Measurements from ENCODE around the gene FTSJ1.

FTSJ1 gene

DNA sequence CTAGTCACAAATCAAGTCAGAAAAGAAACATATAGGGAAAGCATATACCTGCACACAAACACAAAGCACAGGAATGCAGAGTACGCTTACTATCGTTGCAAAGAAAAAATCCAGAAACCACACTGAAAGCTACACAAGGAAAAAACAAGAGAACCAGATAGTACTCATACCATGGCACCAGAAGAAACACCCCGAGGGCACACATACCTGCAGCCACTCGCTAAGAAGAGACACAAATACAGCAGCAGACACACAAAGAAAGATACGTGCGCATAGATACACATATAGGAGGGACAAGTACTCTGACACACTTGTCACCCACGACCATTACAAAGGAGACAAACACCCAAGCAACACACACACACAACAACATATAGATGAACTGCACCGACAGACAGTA lies 4.5 kb upstream of the FTSJ1 start:
- no peak for DNase-seq

- DNase-seq: no peak
These were observed 3.8 kb upstream of the FTSJ1 start for GRCh38 chrX:48472225-48472624.

- no peak for DNase-seq
These were observed 2.9 kb upstream of the FTSJ1 start for GRCh38 chrX:48472851-48473703.

DNA sequence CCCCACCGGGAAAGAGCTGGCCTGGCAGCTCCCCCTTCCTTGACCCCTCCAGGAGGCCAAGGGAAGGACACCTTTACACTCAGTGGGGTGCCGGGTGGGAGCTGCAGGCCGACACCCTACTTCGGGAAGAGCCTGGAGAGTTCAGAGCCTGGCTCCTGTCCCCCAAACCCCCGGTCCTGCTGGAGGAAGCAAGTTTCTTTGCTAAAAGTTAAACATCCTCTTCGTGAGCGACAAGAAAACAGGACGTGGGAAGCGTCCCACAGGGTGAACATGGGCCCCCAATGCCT lies 2.4 kb upstream of the FTSJ1 start:
- no peak for DNase-seq

GRCh38 chrX:48474127-48474526 lies 1.9 kb upstream of the FTSJ1 start:
- no peak for DNase-seq

DNA sequence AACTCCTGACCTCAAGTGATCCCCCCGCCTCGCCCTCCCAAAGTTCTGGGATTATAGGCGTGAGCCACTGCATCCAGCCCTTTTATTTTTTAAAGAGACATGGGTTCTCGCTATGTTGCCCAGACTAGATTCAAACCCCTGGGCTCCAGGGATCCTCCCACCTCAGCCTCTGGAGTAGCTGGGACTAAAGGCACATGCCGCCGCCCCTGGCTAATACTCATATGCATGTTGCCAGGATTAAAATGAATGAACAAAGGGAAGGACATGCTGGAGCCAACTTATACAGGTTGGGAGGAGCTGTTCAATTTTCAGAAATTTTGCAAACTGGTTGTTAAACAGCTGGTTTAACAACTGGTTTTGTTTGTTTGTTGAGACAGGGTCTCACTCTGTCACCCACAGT lies 1.4 kb upstream of the FTSJ1 start:
- DNase-seq: no peak

- no peak for DNase-seq
These were observed 703 bp upstream of the FTSJ1 start for GRCh38 chrX:48475296-48475695.

- no peak for DNase-seq
These were observed 920 bp downstream of the FTSJ1 start for GRCh38 chrX:48476919-48477318.

DNA sequence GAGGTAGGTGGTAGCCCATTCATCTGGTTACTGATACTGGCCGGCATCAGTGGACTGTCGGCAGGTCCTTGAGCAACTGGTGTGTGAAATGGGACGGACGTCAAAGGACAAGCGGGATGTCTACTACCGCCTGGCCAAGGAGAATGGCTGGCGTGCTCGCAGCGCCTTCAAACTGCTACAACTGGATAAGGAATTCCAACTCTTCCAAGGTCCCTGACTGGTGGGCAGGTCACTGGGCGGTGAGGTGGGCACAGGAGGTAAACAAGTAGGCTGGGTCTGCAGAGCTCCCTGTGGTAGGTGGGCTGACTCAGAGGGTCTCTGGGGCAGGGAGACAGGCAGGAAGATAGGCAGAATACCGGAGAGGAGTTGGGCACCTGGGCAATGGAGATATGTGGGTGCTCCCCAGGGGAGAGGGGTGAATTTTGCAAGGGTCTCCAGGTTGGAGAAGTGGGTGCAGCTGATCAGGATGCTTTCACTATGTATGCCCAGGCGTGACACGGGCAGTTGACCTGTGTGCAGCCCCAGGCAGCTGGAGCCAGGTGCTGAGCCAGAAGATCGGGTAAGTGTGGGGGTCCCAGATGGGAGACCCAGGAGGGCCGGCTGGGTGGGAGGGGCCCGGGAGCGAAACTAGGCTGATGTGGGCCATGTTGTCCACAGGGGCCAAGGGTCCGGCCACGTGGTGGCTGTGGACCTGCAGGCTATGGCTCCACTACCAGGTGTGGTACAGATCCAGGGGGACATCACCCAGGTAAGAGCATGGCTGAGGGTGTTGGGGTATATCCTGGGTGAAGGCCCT lies 2.2 kb downstream of the FTSJ1 start:
- DNase-seq: no peak

GRCh38 chrX:48478806-48479205 lies 2.8 kb downstream of the FTSJ1 start:
- no peak for DNase-seq

- no peak for DNase-seq
These were observed 4.1 kb downstream of the FTSJ1 start for GRCh38 chrX:48480142-48480541.

GRCh38 chrX:48480583-48480982 lies 4.6 kb downstream of the FTSJ1 start:
- DNase-seq: no peak

- DNase-seq: no peak
These were observed 6.5 kb downstream of the FTSJ1 start for GRCh38 chrX:48482526-48482925.

DNA sequence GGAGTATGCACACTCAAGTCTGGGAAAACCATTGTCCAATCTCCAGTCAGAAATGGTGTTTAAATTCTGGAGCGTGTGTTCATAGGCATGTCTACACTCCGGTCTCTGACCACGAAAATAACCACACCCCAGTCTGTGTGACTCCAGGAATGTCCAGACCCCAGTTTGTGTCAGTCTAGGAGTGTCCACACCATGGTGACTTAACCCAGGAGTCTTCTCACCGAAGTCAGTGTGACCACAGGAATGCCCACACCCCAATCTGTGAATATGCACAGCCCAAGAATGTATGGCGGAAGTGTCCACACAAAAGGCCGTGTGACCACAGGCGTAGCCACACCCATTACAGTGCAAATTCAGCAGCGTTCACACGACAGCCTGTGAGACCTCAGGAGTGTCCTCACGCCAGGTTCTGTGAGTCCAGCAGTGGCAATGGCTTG lies 11.4 kb downstream of the FTSJ1 start:
- DNase-seq: no peak

DNA sequence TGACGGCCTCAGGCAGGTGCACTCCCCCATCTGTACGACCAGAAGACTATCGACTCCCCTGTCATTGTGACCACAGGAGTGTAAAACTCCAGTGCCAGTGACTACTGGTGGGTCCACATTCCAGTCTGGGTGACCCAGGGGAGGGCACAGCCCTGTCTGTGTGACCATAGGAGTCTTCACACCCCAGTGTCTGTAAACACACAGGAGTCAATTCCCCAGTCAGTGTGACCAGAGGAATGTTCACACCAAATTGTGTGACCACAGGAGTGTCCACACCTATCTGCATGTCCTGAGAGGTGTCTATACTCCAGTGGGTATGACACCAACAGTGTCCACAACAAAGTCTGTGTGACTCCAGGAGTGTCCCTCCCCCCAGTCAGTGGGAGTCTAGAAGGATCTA lies 12.0 kb downstream of the FTSJ1 start:
- DNase-seq: no peak

DNA sequence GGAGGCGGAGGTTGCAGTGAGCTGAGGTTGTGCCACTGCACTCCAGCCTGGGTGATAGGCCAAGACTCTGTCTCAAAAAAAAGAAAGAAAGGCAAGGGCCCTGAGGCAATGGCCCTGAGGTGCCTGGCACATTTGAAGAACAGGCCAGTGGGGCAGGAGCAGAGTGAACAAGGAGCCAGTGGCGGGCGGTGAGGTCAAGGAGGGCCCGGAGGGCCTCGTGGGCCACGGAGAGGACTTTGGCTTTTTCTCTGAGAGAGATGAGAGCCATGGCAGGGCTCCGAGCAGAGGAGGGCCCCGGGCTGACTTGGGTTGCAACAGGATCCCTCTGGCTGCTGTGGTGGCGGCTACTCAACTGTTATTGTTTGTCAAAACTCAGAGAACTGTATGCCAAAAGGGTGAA lies 13.3 kb downstream of the FTSJ1 start:
- no peak for DNase-seq

DNA sequence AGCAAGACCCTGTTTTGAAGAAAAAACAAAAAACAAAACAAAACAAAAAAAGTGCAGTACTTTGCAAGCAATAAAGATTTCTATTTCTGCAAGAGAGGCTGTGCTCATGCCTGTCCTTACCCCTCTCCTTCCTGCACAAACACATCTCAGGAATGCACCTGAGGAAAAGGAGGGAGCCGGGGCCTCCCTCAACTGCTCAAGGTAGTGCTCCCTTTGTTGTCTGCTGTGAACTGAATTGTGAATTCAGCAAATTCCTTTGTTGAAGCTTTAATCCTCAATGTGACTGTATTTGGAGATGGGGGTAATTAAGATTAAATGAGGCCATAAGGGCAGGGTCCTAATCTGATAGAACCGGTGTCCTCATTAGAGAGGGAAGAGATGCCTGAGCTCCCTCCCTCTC lies 13.9 kb downstream of the FTSJ1 start:
- no peak for DNase-seq

DNA sequence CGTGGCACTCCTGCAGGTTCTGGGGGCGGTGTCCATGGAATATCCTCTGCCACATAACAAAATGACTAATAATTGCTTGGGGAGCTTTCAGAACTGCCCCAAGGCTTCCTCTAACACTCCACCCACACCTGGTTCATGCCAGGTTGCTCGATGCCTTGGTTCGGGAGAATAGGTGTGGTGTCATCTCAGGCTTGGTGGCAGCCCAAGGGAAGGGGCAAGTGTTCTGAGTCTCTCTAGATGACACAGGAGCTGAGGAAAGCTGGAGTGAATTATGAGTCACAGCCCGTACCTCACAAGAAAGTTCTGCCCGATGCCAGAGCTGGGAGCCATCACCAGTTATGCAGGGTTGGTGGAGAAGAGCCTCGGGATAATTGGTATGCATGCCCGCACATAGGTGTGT lies 14.7 kb downstream of the FTSJ1 start:
- no peak for DNase-seq

DNA sequence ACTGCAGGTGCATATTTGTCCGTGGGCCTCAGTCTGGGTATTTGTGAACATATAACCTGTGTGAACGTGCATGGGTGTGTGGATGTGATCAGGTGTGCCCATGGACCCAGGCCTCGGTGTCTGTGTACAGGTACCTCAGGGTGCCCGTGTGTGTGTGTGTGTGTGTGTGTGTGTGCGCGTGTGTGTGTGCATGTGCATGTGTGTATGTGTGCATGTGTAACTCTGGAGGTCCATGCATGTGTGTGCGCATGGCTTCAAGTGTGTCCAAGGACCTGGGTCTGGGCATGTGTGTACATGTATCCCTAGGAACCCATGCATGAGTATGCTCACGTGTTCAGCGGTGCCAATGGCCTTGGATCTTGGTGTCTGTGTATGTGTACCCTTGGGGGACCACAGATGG lies 15.8 kb downstream of the FTSJ1 start:
- no peak for DNase-seq

DNA sequence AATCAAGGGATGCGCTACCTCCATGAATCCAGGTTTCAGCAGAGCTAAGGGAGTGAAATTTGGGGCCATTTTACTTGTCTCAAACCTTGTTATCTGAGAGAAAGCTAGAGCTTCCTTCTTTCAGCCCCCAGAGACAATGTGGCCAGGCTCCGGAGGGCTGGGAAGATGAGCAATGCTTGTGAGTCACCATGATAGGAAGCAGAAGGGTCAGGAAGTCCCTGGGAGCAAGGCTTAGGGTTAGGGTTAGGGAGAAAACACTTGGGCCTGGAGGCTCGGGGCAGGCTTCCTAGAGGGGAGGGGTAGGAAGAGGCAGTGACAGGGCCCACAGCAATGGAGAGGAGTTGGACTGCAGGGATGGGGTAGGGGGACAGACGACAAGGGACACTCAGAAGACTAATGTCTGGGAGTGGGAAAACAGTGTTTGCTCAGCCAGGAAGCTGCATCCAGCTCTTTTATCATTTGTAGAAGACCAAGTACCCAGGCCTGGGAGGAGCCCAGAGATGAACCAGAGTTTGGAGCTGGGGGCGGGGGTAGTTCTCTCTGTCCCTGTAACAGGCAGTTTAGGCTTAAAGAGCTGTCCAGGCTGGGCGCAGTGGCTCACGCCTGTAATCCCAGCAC lies 16.4 kb downstream of the FTSJ1 start:
- no peak for DNase-seq

DNA sequence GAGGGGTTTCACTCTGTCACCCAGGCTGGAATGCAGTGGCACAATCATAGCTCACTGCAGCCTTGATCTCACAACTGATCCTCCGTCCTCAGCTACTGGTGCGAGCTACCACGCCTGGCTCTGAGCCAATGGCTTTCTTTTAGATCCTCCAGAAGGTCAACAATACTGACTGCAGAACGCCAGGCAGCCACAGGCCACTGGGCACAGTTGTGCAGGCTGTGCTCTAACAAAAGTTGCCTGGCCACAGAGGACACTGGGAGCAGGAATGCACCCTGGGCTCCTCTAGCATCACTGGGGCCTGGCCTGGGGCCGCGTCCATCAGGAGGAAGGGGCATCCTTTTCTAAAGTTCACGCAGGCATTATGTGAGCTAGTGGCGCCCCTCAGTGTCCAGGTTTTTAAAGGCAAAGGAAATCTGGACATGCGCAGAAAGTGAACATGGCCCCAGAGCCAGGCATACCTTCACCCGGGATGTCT lies 17.9 kb downstream of the FTSJ1 start:
- peak; percentile 51 for DNase-seq

- no peak for DNase-seq
These were observed 20.7 kb downstream of the FTSJ1 start for GRCh38 chrX:48496660-48497059.

DNA sequence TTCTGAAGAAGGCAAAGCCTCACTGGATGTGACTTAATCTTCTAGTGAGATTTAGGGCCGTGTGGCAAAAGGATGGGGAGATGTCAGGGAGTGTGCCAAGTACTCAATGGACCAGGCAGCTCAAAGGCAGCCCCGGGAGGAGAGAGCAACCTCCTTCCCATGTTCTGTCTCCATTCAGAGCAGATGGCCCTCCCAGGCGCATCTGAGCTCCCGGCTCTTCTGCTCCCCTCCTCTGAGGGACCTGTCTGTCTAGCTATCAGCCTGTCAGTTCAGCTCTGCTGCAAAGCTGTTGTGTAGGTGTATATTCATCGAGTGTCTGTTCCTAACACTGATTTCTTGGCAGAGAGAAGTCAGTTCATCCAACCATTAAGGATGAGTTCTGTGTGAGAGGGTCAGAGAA lies 21.9 kb downstream of the FTSJ1 start:
- no peak for DNase-seq

DNA sequence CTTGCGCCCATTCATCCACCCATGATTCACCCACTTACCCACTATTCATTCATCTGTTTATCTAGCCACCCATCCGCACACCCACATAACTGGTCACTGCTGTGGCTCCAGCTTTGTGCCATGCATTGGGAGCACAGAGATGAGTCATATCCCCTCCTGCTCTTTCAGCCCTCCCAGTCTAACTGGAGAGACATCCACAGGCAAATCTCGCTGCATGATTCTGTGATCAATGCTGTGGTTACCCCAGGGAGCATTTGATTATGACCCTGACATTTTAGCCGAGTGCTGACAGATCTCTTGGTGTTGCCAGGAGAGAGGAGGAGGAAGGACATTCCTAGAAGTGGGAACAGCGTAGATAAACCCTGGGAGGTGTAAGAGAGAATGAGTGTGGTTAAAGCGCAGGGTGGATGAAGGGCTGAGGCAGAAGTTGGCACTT lies 22.4 kb downstream of the FTSJ1 start:
- no peak for DNase-seq

Data from NCI-H146 (cell line).